Fibroblast of lung (primary cell): ENCODE data around the gene TSPYL1. TPM values are rescaled to one million over a fixed set of nuclear protein-coding genes. Genes with fewer than 3 reads are reported as not detected.

Experiments
- DNase-seq, 2 donors: peaks; one replicate each; pipeline versions ENCODE4 v3.0.0 to v3.0.0-alpha.2; 2010; ENCODE audit warnings: low read depth in 2 of 2
- H2AFZ ChIP-seq: 2 replicates; pipeline ENCODE4 v1.5.1; 2012; ENCODE audit warnings: low read length, control low read depth, inconsistent platforms
- H3K27ac ChIP-seq: 2 replicates; pipeline ENCODE4 v1.5.1; 2011; ENCODE audit warnings: low read length, control low read depth; ENCODE audit not compliant: insufficient read depth
- H3K27me3 ChIP-seq: 2 replicates; pipeline ENCODE4 v1.5.1; 2011; ENCODE audit warnings: mild to moderate bottlenecking, low read length; ENCODE audit not compliant: control insufficient read depth, insufficient read depth
- H3K36me3 ChIP-seq: 2 replicates; pipeline ENCODE4 v1.5.1; 2011; ENCODE audit warnings: low read length; ENCODE audit not compliant: control insufficient read depth, insufficient read depth
- H3K4me1 ChIP-seq: 2 replicates; pipeline ENCODE4 v1.5.1; 2011; ENCODE audit warnings: low read length; ENCODE audit not compliant: control insufficient read depth, insufficient read depth; ENCODE audit errors: extremely low read depth
- H3K4me2 ChIP-seq: 2 replicates; pipeline ENCODE4 v1.5.1; 2011; ENCODE audit warnings: low read length, control low read depth; ENCODE audit not compliant: insufficient read depth; ENCODE audit errors: extremely low read depth
- H3K4me3 ChIP-seq, 4 experiments: fragments of 200-600 bp in 1 of 4; sonication (generic) in 1 of 4; replicated peaks in 1 of 4; 2 replicates each; pipeline ENCODE4 v1.5.1; 2011 to 2016; ENCODE audit warnings: low read length in 4 of 4, low read depth in 3 of 4, mild to moderate bottlenecking in 3 of 4, control low read depth in 2 of 4, inconsistent platforms in 1 of 4, mixed read lengths in 1 of 4; ENCODE audit not compliant: insufficient read depth in 1 of 4; ENCODE audit errors: control extremely low read depth in 1 of 4
- H3K79me2 ChIP-seq: 2 replicates; pipeline ENCODE4 v1.5.1; 2012; ENCODE audit warnings: mild to moderate bottlenecking, low read length, inconsistent platforms; ENCODE audit not compliant: control insufficient read depth, insufficient read depth
- H3K9ac ChIP-seq: 2 replicates; pipeline ENCODE4 v1.5.1; 2011; ENCODE audit warnings: mild to moderate bottlenecking, low read length, control low read depth; ENCODE audit not compliant: insufficient read depth
- H3K9me3 ChIP-seq: 2 replicates; pipeline ENCODE4 v1.5.1; 2012; ENCODE audit warnings: low read depth, low read length; ENCODE audit not compliant: control insufficient read depth, insufficient read depth
- H4K20me1 ChIP-seq: 2 replicates; pipeline ENCODE4 v1.5.1; 2011; ENCODE audit warnings: low read length; ENCODE audit not compliant: control insufficient read depth, insufficient read depth; ENCODE audit errors: extremely low read depth
- EZH2 ChIP-seq: IDR thresholded peaks from 2 replicates; pipeline ENCODE4 v1.5.1; 2012; ENCODE audit warnings: low read length, control low read depth, mild to moderate bottlenecking; ENCODE audit errors: missing control alignments
- polyA plus RNA-seq, 2 donors: library from polyadenylated mRNA; depleted of rRNA in 1 of 2; stranded (reverse) in 1 of 2; unstranded in 1 of 2; fragments of >200 nt; gene quantifications; 2 replicates each; pipeline ENCODE4 v1.2.1, GENCODE V29; 2011 to 2012; ENCODE audit warnings: missing spikeins in 1 of 2
- total RNA-seq: library from RNA; depleted of rRNA; stranded (reverse); fragments of >200 nt; gene quantifications from 2 replicates; pipeline ENCODE4 v1.2.1, GENCODE V29; 2014
- TF ChIP-seq, protein P1 (sequence below), 2 donors: IDR thresholded peaks in 1 of 2; conservative IDR thresholded peaks in 1 of 2; 1 replicate in 1 of 2; 2 replicates in 1 of 2; pipeline ENCODE4 v1.5.1; 2011 to 2012; ENCODE audit warnings: low read length in 2 of 2, control low read depth in 1 of 2, inconsistent platforms in 1 of 2, low read depth in 1 of 2, mild to moderate bottlenecking in 1 of 2

TSPYL1 gene
- total and polyA plus RNA-seq, 2 donors (not counting 1 experiment from before 2014, with no cell fraction given) = 82.0 to 93.0 TPM

- H3K4me1 ChIP-seq = peaks cover 3% of the 10 kb centered on the region
Observed at GRCh38 chr6:116283191-116283590, 3.5 kb upstream of the TSPYL1 start.

DNA sequence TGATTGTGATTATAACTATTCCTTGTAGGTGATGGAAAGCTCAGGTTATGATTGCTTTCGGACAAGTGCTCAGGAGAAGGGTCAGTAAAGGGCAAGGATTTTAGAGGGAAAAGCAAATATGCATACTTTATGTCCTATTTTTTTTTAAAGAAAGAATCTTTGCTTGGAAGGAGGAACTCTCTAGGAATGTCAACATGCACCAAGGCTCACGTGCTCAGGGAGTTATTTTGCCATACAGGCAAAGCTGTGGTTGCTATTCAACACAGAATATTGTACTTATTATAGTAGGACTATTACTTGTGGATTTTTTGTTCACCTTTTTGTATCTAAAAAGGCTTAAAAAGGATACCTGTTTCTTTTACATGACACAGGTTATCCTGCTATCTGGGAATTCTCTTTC lies 3.0 kb upstream of the TSPYL1 start:
- Histone ChIP-seq H2AFZ (no peak overlapping the region), H3K4me2 (no peak overlapping the region), H3K9ac (no peak overlapping the region), H3K27ac (no peak overlapping the region), H3K79me2 (peaks cover 19% of the 10 kb centered on the region), H3K4me3 (no peak overlapping the region), H3K27me3 (no peaks in the 10 kb centered on the region), H3K9me3 (no peaks in the 10 kb centered on the region), H3K36me3 (peaks cover 2% of the 10 kb centered on the region), H3K4me1 (peaks cover 6% of the 10 kb centered on the region), H4K20me1 (no peaks in the 10 kb centered on the region)
- TF ChIP-seq EZH2 = no peak
- TF ChIP-seq, protein P1, sequence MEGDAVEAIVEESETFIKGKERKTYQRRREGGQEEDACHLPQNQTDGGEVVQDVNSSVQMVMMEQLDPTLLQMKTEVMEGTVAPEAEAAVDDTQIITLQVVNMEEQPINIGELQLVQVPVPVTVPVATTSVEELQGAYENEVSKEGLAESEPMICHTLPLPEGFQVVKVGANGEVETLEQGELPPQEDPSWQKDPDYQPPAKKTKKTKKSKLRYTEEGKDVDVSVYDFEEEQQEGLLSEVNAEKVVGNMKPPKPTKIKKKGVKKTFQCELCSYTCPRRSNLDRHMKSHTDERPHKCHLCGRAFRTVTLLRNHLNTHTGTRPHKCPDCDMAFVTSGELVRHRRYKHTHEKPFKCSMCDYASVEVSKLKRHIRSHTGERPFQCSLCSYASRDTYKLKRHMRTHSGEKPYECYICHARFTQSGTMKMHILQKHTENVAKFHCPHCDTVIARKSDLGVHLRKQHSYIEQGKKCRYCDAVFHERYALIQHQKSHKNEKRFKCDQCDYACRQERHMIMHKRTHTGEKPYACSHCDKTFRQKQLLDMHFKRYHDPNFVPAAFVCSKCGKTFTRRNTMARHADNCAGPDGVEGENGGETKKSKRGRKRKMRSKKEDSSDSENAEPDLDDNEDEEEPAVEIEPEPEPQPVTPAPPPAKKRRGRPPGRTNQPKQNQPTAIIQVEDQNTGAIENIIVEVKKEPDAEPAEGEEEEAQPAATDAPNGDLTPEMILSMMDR (conservative IDR thresholded peaks at IDR 0.05 in 1 of 2, IDR thresholded peaks at IDR 0.05 in 1 of 2; ENCODE audit: low read depth in 1 of 2, low read length in 2 of 2) = no peak
- no peak for DNase-seq

More at GRCh38 chr6:116283191-116283590, 3.5 kb upstream of the TSPYL1 start:
- H3K27me3 ChIP-seq = no peaks in the 10 kb centered on the region
- no peak overlapping the region for H3K27ac ChIP-seq
- H3K4me3 ChIP-seq = no peak overlapping the region
- no peak for TF ChIP-seq EZH2
- TF ChIP-seq, protein P1 (conservative IDR thresholded peaks at IDR 0.05 in 1 of 2, IDR thresholded peaks at IDR 0.05 in 1 of 2; ENCODE audit: low read depth in 1 of 2, low read length in 2 of 2) = no peak
- no peak overlapping the region for H3K9ac ChIP-seq
- no peaks in the 10 kb centered on the region for H4K20me1 ChIP-seq
- no peak overlapping the region for H2AFZ ChIP-seq
- no peak overlapping the region for H3K4me2 ChIP-seq
- DNase-seq = no peak
- no peaks in the 10 kb centered on the region for H3K9me3 ChIP-seq
- peaks cover 2% of the 10 kb centered on the region for H3K36me3 ChIP-seq
- peaks cover 14% of the 10 kb centered on the region for H3K79me2 ChIP-seq

DNA sequence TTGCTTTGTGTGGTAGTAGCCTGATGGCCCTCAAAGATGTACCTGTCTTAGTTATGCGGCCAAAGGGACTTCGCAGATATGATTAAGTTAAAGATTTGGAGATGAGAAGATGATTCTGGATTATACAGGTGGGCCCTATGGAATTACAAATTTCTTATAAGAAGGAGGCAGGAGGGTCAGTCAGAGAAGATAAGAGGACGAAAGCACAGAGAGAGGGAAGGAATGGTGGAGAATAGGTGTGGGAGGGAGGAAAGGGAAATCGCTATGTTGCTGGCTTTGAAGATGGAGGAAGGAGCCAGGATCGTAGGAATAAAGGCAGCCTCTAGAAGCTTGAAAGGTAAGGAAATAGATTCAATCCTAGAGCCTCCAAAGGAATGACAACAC lies 1.2 kb upstream of the TSPYL1 start:
- no peak overlapping the region for H3K9ac ChIP-seq
- TF ChIP-seq, protein P1 (conservative IDR thresholded peaks at IDR 0.05 in 1 of 2, IDR thresholded peaks at IDR 0.05 in 1 of 2; ENCODE audit: low read depth in 1 of 2, low read length in 2 of 2) = no peak
- TF ChIP-seq EZH2 = no peak
- H4K20me1 ChIP-seq = no peaks in the 10 kb centered on the region
- no peak for DNase-seq
- no peaks in the 10 kb centered on the region for H3K27me3 ChIP-seq
- no peaks in the 10 kb centered on the region for H3K9me3 ChIP-seq
- H3K27ac ChIP-seq = peak overlapping the region; percentile 98
- H3K4me2 ChIP-seq = peak overlapping the region; percentile 25
- peaks cover 35% of the 10 kb centered on the region for H3K79me2 ChIP-seq
- peaks cover 2% of the 10 kb centered on the region for H3K36me3 ChIP-seq
- no peak overlapping the region for H2AFZ ChIP-seq
- peak overlapping the region in 1 of 4 experiments; percentile 97 for H3K4me3 ChIP-seq
- peaks cover 6% of the 10 kb centered on the region for H3K4me1 ChIP-seq
